Endothelial cell of umbilical vein (primary cell): ENCODE measurements around the gene FBXO48. TPM values are rescaled to one million over a fixed set of nuclear protein-coding genes. Genes with fewer than 3 reads are reported as not detected.

Experiments used
- BruUV-seq: library from RNA; stranded (reverse); fragments of 400-500 nt; replicated peaks from 2 replicates; lab custom pipeline; 2021; lab: Mats Ljungman, UMichigan
- CTCF ChIA-PET: fragments of 300-600, 350-600 bp; sonication (Branson Sonifier 250); formaldehyde crosslinking; loops from one replicate; lab custom pipeline; 2021; ENCODE audit warnings: antibody characterized with exemption, inconsistent platforms; lab: Charles Lee
- POLR2A ChIA-PET: fragments of 300-600, 350-600 bp; sonication (Branson Sonifier 250); formaldehyde crosslinking; loops from one replicate; lab custom pipeline; 2021; ENCODE audit warnings: antibody characterized with exemption, inconsistent platforms; lab: Charles Lee
- DNase-seq: peaks from one replicate; pipeline ENCODE4 v3.0.0-alpha.2; 2011; ENCODE audit warnings: low read depth, low spot score
- FAIRE-seq: peaks from 2 replicates; lab custom pipeline; 2011; peaks lifted over from hg19 to GRCh38; lab: Jason Lieb, UNC
- H2AFZ ChIP-seq: 2 replicates; pipeline ENCODE4 v1.6.0; 2012; ENCODE audit warnings: low read depth, low read length, control low read depth, inconsistent platforms
- H3K27ac ChIP-seq: 2 replicates; pipeline ENCODE4 v1.5.1; 2011; ENCODE audit warnings: low read depth, mild to moderate bottlenecking, control low read depth, low read length, moderate library complexity; ENCODE audit not compliant: insufficient read depth
- H3K27me3 ChIP-seq, 2 experiments: 2 replicates each; pipeline versions ENCODE4 v1.6.0 to v1.6.1; 2011; ENCODE audit warnings: low read length in 2 of 2, mixed read lengths in 1 of 2; ENCODE audit not compliant: control insufficient read depth in 2 of 2, insufficient read depth in 2 of 2
- H3K36me3 ChIP-seq, 2 experiments: 2 replicates in 1 of 2; 3 replicates in 1 of 2; pipeline ENCODE4 v1.5.1; 2011; ENCODE audit warnings: low read length in 2 of 2, mild to moderate bottlenecking in 1 of 2, moderate library complexity in 1 of 2; ENCODE audit not compliant: control insufficient read depth in 2 of 2, insufficient read depth in 2 of 2; ENCODE audit errors: extremely low read depth in 1 of 2
- H3K4me1 ChIP-seq: 3 replicates; pipeline ENCODE4 v1.5.1; 2011; ENCODE audit warnings: mild to moderate bottlenecking, low read length; ENCODE audit not compliant: control insufficient read depth, insufficient read depth; ENCODE audit errors: extremely low read depth
- H3K4me2 ChIP-seq: 2 replicates; pipeline ENCODE4 v1.6.1; 2011; ENCODE audit warnings: low read length, control low read depth, mixed read lengths; ENCODE audit not compliant: insufficient read depth
- H3K4me3 ChIP-seq, 3 experiments: fragments of 200-600 bp in 1 of 3; sonication (generic), shearing (Covaris generic) in 1 of 3; replicated peaks in 1 of 3; 2 replicates each; pipeline ENCODE4 v1.5.1; 2011 to 2016; ENCODE audit warnings: control low read depth in 3 of 3, low read length in 3 of 3, mild to moderate bottlenecking in 2 of 3, inconsistent platforms in 1 of 3, low read depth in 1 of 3, moderate library complexity in 1 of 3; ENCODE audit not compliant: insufficient read depth in 1 of 3
- H3K79me2 ChIP-seq: 2 replicates; pipeline ENCODE4 v1.6.0; 2012; ENCODE audit warnings: low read length, inconsistent platforms; ENCODE audit not compliant: control insufficient read depth, insufficient read depth
- H3K9ac ChIP-seq: replicated peaks from 2 replicates; pipeline ENCODE3; 2011; ENCODE audit warnings: low read length, control low read depth; ENCODE audit not compliant: insufficient read depth; ENCODE audit errors: extremely low read depth
- H3K9me1 ChIP-seq: replicated peaks from 3 replicates; pipeline ENCODE4 v1.6.0; 2011; ENCODE audit warnings: mild to moderate bottlenecking, low read length; ENCODE audit not compliant: control insufficient read depth, insufficient read depth; ENCODE audit errors: extremely low read depth
- H3K9me3 ChIP-seq: replicated peaks from 2 replicates; pipeline ENCODE4 v1.5.1; 2012; ENCODE audit warnings: low read length, inconsistent platforms; ENCODE audit not compliant: control insufficient read depth, insufficient read depth
- H4K20me1 ChIP-seq: replicated peaks from 2 replicates; pipeline ENCODE3; 2011; ENCODE audit warnings: mild to moderate bottlenecking, low read length; ENCODE audit not compliant: control insufficient read depth, insufficient read depth; ENCODE audit errors: extremely low read depth
- EZH2 ChIP-seq: IDR thresholded peaks from 2 replicates; pipeline ENCODE4 v1.6.1; 2012; ENCODE audit warnings: borderline replicate concordance, low read depth, mild to moderate bottlenecking, moderate library complexity, low read length, inconsistent platforms; ENCODE audit not compliant: severe bottlenecking
- FOS ChIP-seq: IDR thresholded peaks from 2 replicates; pipeline ENCODE4 v1.6.1; 2011; ENCODE audit warnings: mild to moderate bottlenecking, low read length, moderate library complexity, borderline replicate concordance; ENCODE audit not compliant: insufficient read depth
- GATA2 ChIP-seq: IDR thresholded peaks from 2 replicates; pipeline ENCODE4 v1.7.0; 2011; ENCODE audit warnings: low read depth, mild to moderate bottlenecking, moderate library complexity, mixed read lengths, low read length; ENCODE audit not compliant: insufficient read length, insufficient read depth
- JUN ChIP-seq: IDR thresholded peaks from 2 replicates; pipeline ENCODE4 v1.6.1; 2011; ENCODE audit warnings: borderline replicate concordance, low read depth; ENCODE audit not compliant: insufficient read length, insufficient read depth
- MYC ChIP-seq: IDR thresholded peaks from one replicate; pipeline ENCODE4 v1.6.1; 2011; ENCODE audit warnings: mild to moderate bottlenecking, low read depth, low read length
- POLR2A ChIP-seq: IDR thresholded peaks from 2 replicates; pipeline ENCODE4 v1.6.1; 2012; ENCODE audit warnings: low read depth, mild to moderate bottlenecking, control low read depth, low read length
- POLR2AphosphoS5 ChIP-seq: IDR thresholded peaks from 2 replicates; pipeline ENCODE4 v1.6.1; 2012; ENCODE audit warnings: low read depth, mild to moderate bottlenecking, control low read depth, low read length, moderate library complexity; ENCODE audit not compliant: insufficient read depth
- dilution Hi-C: fragments of 300-500 bp; cut with MboI; formaldehyde crosslinking; loops from one replicate; pipeline ENCODE4 v1.15.0; 2019; ENCODE audit warnings: low sequenced_read_pairs; ENCODE audit not compliant: extremely low pct_ligation_motif_present
- intact Hi-C: fragments of 100-400 bp; cut with micrococcal nuclease; formaldehyde crosslinking; loops from one replicate; pipeline ENCODE4 v1.10.0; 2022
- polyA plus RNA-seq, 4 experiments: library from polyadenylated mRNA; depleted of rRNA in 3 of 4; stranded (reverse) in 3 of 4; unstranded in 1 of 4; fragments of >200 nt; gene quantifications; 2 replicates each; pipeline versions ENCODE4 v1.2.1 to v1.2.3, GENCODE V29; 2011 to 2012; ENCODE audit warnings: missing spikeins in 1 of 4
- total RNA-seq: library from RNA; stranded (reverse); gene quantifications from 2 replicates; pipeline ENCODE4 v1.2.3, GENCODE V29; 2021
- TF ChIP-seq, protein P1 (sequence below): IDR thresholded peaks from 2 replicates; pipeline ENCODE4 v1.6.1; 2011; ENCODE audit not compliant: insufficient read depth, insufficient read length
- TF ChIP-seq, protein P2 (sequence below), 2 donors: IDR thresholded peaks; 1 replicate in 1 of 2; 2 replicates in 1 of 2; pipeline ENCODE4 v1.5.1; 2011; ENCODE audit warnings: low read length in 2 of 2, mild to moderate bottlenecking in 2 of 2, moderate library complexity in 2 of 2, control low read depth in 1 of 2, inconsistent platforms in 1 of 2, low read depth in 1 of 2; ENCODE audit not compliant: insufficient read depth in 1 of 2; ENCODE audit errors: extremely low read depth in 1 of 2

FBXO48 gene
- total and polyA plus RNA-seq, 2 donors (not counting 3 experiments of a cell fraction or from before 2014, with no cell fraction given) = 0.46 to 0.73 TPM

DNA sequence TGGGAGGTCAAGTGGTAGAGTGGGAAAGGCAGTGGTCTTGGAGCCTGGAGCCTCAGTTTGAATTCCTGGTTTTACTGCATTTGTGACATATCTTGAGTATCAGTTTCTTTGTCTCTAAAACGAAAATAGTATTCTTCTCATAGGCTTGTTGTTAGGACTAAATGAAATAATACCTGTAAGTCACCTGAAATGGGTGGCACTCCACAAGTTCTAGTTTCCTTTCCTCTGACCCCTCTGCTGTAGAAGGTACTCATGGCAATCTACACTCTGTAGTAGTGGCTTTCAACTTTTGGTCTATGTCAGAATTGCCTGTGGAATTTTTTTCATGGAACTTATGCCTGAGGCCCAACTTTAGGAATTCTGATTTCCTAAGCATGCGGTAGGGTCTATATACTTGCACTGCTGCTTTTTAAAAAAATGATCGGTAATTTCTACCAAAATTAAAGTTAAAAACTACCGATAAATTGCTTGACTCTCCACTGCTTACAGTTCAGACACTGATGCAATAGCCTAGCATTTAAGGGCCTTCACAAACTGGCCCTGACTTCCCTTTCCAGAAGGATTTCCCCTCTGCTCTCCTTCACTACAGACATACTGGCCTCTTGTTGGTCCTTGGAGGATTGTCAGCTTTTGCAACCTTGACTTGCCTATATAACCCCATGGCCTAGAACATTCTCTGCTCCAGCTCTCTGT lies 54.8 kb downstream of the FBXO48 start:
- Histone ChIP-seq H3K27me3 (no peaks in the 10 kb centered on the region), H3K9me1 (no peaks in the 10 kb centered on the region), H3K4me3 (no peak overlapping the region), H4K20me1 (no peaks in the 10 kb centered on the region), H3K4me2 (no peak overlapping the region), H2AFZ (no peak overlapping the region), H3K9me3 (no peaks in the 10 kb centered on the region), H3K36me3 (no peaks in the 10 kb centered on the region), H3K79me2 (no peaks in the 10 kb centered on the region), H3K4me1 (no peaks in the 10 kb centered on the region), H3K9ac (no peak overlapping the region), H3K27ac (no peak overlapping the region)
- ChIA-PET CTCF (no interaction called here), POLR2A (no interaction called here)
- DNase-seq = no peak
- FAIRE-seq = no peak
- no TSS peak for BruUV-seq
- TF ChIP-seq, protein P1, sequence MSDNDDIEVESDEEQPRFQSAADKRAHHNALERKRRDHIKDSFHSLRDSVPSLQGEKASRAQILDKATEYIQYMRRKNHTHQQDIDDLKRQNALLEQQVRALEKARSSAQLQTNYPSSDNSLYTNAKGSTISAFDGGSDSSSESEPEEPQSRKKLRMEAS = no peak
- TF ChIP-seq FOS (no peak), JUN (no peak), MYC (no peak), POLR2AphosphoS5 (no peak), GATA2 (no peak), POLR2A (no peak), EZH2 (no peak)
- TF ChIP-seq, protein P2, sequence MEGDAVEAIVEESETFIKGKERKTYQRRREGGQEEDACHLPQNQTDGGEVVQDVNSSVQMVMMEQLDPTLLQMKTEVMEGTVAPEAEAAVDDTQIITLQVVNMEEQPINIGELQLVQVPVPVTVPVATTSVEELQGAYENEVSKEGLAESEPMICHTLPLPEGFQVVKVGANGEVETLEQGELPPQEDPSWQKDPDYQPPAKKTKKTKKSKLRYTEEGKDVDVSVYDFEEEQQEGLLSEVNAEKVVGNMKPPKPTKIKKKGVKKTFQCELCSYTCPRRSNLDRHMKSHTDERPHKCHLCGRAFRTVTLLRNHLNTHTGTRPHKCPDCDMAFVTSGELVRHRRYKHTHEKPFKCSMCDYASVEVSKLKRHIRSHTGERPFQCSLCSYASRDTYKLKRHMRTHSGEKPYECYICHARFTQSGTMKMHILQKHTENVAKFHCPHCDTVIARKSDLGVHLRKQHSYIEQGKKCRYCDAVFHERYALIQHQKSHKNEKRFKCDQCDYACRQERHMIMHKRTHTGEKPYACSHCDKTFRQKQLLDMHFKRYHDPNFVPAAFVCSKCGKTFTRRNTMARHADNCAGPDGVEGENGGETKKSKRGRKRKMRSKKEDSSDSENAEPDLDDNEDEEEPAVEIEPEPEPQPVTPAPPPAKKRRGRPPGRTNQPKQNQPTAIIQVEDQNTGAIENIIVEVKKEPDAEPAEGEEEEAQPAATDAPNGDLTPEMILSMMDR (IDR thresholded peaks at IDR 0.05; ENCODE audit: extremely low read depth in 1 of 2, insufficient read depth in 1 of 2, low read depth in 1 of 2, low read length in 2 of 2) = no peak
- intact Hi-C loops = no loop called here
- dilution Hi-C loops = no loop called here
